Measurements from ENCODE around the gene COA5.
A peak's percentile ranks its signal among the peaks of the same experiment; 100 is the strongest.

The COA5 gene

GRCh38 chr2:98634406-98635092 is 26.2 kb upstream of the COA5 start:
- ChIA-PET CTCF (interaction anchor here (1.1 kb wide), 1 partner anchor 141 kb away, joined by 3 read pairs; no protein-coding TSS in a partner anchor), POLR2A (no interaction called here)
- no peak for DNase-seq (ENCODE audit: extremely low spot score)

GRCh38 chr2:98632351-98632750 is 24.0 kb upstream of the COA5 start:
- ChIA-PET CTCF (interaction anchor here (1.3 to 2.3 kb wide), 2 partner anchors 12 to 17 kb away, joined by 3 to 9 read pairs; no protein-coding TSS in a partner anchor), POLR2A (interaction anchor here (0.6 kb wide), 1 partner anchor 246 kb away, joined by 7 read pairs; no protein-coding TSS in a partner anchor)
- no peak for DNase-seq (ENCODE audit: extremely low spot score)
- TF ChIP-seq CTCF (IDR thresholded peaks at IDR 0.05; ENCODE audit: control extremely low read depth, extremely low read depth, low read depth, missing control alignments): no peak

More at GRCh38 chr2:98634406-98635092, 26.2 kb upstream of the COA5 start:
- TF ChIP-seq CTCF (IDR thresholded peaks at IDR 0.05; ENCODE audit: control extremely low read depth, extremely low read depth, low read depth, missing control alignments): peak; percentile 43

- POLR2A ChIA-PET: no interaction called here
- no peak for DNase-seq (ENCODE audit: extremely low spot score)
- CTCF ChIA-PET: no interaction called here
- no peak for TF ChIP-seq CTCF (IDR thresholded peaks at IDR 0.05; ENCODE audit: control extremely low read depth, extremely low read depth, low read depth, missing control alignments)
These were observed 15.3 kb upstream of the COA5 start for GRCh38 chr2:98623657-98624056.

- TF ChIP-seq CTCF (IDR thresholded peaks at IDR 0.05; ENCODE audit: control extremely low read depth, extremely low read depth, low read depth, missing control alignments): no peak
- CTCF ChIA-PET: interaction anchor here (1.3 kb wide), 1 partner anchor 10 kb away, joined by 4 read pairs; no protein-coding TSS in a partner anchor
- DNase-seq (ENCODE audit: extremely low spot score): no peak
- POLR2A ChIA-PET: no interaction called here
These were observed 8.8 kb upstream of the COA5 start for GRCh38 chr2:98617149-98617548.

GRCh38 chr2:98615481-98615880 is 7.2 kb upstream of the COA5 start:
- CTCF ChIA-PET: no interaction called here
- DNase-seq (ENCODE audit: extremely low spot score): no peak
- POLR2A ChIA-PET: no interaction called here
- no peak for TF ChIP-seq CTCF (IDR thresholded peaks at IDR 0.05; ENCODE audit: control extremely low read depth, extremely low read depth, low read depth, missing control alignments)

GRCh38 chr2:98614024-98614739 is 5.9 kb upstream of the COA5 start:
- CTCF ChIA-PET: interaction anchor here (1.0 to 1.1 kb wide), 3 partner anchors 18 to 452 kb away, joined by 3 to 4 read pairs (median 3); no protein-coding TSS in a partner anchor
- no peak for TF ChIP-seq CTCF (IDR thresholded peaks at IDR 0.05; ENCODE audit: control extremely low read depth, extremely low read depth, low read depth, missing control alignments)
- DNase-seq (ENCODE audit: extremely low spot score): no peak
- POLR2A ChIA-PET: no interaction called here
